HFF-Myc (cell line): ENCODE results near the gene SMAP1.

Experiments
- DNase-seq: peaks from one replicate; pipeline ENCODE4 v3.0.0-alpha.2; 2011; ENCODE audit warnings: low read depth; ENCODE audit errors: extremely low read depth
- H3K4me3 ChIP-seq: replicated peaks from 2 replicates; pipeline ENCODE4 v1.5.1; 2011; ENCODE audit warnings: low read depth, mild to moderate bottlenecking, control low read depth, low read length
- TF ChIP-seq, protein P1 (sequence below): IDR thresholded peaks from 2 replicates; pipeline ENCODE4 v1.5.1; 2012; ENCODE audit warnings: mild to moderate bottlenecking, low read depth, low read length, control low read depth; ENCODE audit errors: missing control alignments

Gene SMAP1

DNA sequence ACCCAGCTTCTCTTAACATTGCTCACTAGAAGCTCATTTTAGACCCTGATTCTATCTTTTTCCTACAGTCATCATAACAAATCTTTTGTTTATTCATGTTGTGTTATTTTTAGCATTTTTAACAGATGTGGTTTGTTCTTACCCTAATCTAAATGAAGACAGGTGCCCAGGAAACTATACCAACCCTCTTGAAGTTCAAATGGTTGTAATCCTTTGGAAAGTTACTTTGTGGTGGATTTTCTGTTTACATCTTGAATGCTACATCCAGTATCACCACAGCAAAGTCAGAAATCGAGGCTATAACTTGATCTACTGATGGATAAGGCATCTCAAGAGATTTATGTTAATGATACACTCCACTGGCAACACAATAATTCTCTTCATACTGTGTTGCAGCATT is 26.2 kb downstream of the SMAP1 start:
- TF ChIP-seq, protein P1, sequence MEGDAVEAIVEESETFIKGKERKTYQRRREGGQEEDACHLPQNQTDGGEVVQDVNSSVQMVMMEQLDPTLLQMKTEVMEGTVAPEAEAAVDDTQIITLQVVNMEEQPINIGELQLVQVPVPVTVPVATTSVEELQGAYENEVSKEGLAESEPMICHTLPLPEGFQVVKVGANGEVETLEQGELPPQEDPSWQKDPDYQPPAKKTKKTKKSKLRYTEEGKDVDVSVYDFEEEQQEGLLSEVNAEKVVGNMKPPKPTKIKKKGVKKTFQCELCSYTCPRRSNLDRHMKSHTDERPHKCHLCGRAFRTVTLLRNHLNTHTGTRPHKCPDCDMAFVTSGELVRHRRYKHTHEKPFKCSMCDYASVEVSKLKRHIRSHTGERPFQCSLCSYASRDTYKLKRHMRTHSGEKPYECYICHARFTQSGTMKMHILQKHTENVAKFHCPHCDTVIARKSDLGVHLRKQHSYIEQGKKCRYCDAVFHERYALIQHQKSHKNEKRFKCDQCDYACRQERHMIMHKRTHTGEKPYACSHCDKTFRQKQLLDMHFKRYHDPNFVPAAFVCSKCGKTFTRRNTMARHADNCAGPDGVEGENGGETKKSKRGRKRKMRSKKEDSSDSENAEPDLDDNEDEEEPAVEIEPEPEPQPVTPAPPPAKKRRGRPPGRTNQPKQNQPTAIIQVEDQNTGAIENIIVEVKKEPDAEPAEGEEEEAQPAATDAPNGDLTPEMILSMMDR = no peak
- no peak for DNase-seq
- H3K4me3 ChIP-seq = no peak overlapping the region

DNA sequence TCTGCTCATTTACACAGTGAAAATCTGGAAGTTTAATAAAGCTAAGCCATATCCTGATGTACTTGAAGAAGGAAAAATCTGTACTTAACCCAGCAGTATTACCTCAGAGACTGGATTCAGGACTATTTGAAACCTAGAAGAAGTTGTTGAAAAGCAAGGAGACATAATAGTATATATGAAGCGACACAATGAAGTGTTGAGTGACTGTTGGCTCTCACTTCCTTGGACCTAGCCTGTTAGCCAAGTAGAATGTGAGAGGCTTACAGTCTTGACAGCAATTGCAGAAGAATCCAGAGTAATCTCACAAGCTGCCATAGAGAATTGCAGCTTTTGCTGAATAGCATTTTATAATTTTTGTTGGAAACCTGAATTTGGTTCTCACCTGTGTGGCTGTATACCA is 26.7 kb downstream of the SMAP1 start:
- H3K4me3 ChIP-seq = no peak overlapping the region
- TF ChIP-seq, protein P1 = no peak

DNA sequence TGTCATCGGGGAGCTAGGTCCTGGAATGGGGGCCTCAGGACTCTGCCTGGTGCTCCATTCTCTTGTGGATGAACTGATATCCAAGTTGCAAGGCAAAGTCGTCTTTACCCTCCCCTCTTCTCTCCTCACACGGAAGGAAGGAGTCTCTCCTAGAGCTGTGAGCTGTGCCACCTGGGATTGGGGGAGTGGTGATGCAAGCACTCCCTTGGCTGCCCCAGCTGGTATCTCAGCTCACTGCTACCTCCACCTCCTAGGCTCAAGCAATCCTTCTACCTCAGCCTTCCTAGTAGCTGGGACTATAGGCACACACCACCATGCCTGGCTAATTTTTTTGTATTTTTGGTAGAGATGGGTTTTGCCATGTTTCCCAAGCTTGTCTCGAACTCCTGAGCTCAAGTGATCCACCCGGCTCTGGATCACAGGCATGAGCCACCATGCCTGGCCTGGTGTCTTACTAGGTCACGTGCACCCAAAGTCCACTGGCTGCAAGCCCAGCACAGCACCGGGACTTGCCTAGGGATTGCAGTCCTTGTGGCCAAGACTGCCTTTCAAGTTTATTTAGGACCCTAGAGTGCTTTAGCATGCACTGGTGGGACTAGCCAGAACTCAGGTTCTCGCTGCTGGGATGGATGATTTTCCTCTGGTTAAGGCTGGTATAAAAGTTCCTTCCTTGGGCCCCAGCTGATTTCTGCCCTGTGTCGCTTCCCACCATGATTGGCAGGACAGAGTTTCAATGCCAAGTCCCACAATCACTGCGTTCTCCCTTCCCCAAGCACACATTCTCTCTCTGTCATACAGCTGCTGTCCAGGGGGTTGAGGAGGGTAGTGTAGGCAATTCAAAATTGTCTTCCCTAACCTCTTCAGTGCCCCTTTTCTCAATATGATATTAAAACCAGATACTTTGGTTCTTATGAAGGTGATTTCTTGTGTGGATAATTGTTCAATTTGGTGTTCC is 33.5 kb downstream of the SMAP1 start:
- no peak for DNase-seq
- TF ChIP-seq, protein P1 = no peak
- no peak overlapping the region for H3K4me3 ChIP-seq

More for the DNA sequence above, 26.7 kb downstream of the SMAP1 start:
- no peak for DNase-seq

DNA sequence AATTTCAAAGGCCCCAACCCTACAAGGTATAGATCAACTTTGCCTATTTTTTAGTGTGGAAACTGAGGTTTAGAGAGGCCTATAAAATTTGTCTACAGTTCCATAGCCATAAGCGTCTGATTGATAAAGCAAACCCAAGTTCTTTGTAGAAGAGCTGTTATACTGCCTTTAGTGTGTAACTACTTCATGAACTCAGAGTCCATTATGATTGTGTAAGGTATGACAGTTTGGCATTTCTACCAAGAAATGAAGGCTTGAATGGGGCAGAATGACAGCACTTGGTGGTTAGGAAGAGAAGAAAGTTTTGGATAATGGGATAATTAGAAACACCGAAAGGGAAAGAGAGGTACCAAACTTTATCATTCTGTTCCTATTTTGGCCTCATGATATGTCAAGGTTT is 38.1 kb downstream of the SMAP1 start:
- DNase-seq = no peak
- no peak overlapping the region for H3K4me3 ChIP-seq
- TF ChIP-seq, protein P1 = no peak

DNA sequence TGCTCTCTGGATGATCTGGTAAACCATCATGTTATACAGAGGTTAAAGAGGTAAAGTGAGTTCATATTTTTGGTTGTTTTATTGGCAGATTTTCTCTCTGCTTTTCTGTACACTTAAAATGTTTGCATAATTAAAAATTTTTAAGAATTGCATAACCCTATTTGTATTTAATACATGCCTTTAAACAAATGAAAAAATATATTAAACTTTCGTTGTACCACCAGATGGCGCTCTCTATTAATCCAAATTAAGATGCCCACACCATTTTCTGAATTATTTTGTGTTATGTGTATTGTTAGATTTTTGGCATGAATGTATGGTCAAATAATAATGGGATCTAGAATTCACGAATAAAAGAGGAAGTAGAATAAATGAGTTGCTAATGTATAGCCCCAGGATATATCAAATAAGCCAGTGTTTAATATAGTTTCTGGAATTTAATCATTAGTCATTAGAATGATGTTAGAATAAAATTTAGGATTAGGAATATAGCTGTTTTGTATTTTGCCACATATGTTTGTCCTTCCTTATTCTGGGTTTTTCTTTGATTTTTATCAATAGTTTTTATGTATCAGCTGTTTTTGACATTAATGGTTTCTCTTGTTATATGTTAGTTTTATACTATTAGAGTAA is 38.9 kb downstream of the SMAP1 start:
- peak; percentile 20 for DNase-seq
- TF ChIP-seq, protein P1 = peak; percentile 13
- H3K4me3 ChIP-seq = no peak overlapping the region

DNA sequence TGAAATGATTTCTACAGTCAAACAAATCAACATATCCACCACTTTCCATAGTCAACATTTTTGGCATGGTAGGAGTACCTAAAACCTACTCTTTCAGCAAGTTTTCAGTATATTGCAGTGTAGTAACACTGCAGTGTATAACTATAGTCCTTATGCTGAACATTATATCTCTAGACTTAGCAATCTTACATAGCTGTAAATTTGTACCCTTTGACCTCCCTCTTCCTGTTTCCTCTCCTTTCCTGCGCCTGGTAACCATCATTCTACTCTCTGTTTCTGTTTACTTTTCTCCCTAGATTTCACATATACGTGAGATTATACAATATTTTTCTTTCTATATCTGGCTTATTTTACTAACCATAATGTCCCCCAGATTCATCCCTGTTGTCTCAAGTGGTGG is 40.2 kb downstream of the SMAP1 start:
- no peak overlapping the region for H3K4me3 ChIP-seq
- TF ChIP-seq, protein P1 = no peak
- DNase-seq = no peak
